HepG2 (cell line): Measurements from ENCODE around the gene ANO4. TPM values are rescaled to one million over a fixed set of nuclear protein-coding genes. Genes with fewer than 3 reads are reported as not detected.

Experiments
- ATAC-seq: fragments of 200-7000 bp; cut with Tn5 transposase; 3 replicates; pipeline ENCODE4 v1.9.1; 2020; ENCODE audit warnings: mild to moderate bottlenecking, moderate library complexity
- BruUV-seq: library from RNA; stranded (reverse); fragments of 400-500 nt; replicated peaks from 2 replicates; lab custom pipeline; 2021; lab: Mats Ljungman, UMichigan
- CTCF ChIA-PET: fragments of 300-600 bp; formaldehyde crosslinking; extraction: SDS; loops from one replicate; lab custom pipeline; 2021; ENCODE audit warnings: low total read pairs, inconsistent platforms, low intra/inter-chr PET ratio; lab: Yijun Ruan, JAX
- POLR2A ChIA-PET: fragments of 350-600 bp; sonication (Branson Sonifier 250); formaldehyde crosslinking; loops from one replicate; lab custom pipeline; 2020; ENCODE audit warnings: antibody characterized with exemption, inconsistent platforms; lab: Yijun Ruan, JAX
- DNase-seq: peaks from one replicate; pipeline ENCODE4 v3.0.0-alpha.2; 2015; ENCODE audit warnings: low spot score
- FAIRE-seq: peaks from 3 replicates; lab custom pipeline; 2011; peaks lifted over from hg19 to GRCh38; lab: Jason Lieb, UNC
- H2AFZ ChIP-seq: one replicate; pipeline ENCODE4 v1.6.1; 2011; ENCODE audit warnings: low read length, inconsistent platforms
- H3K27ac ChIP-seq: fragments of 300-600 bp; 3 replicates; pipeline ENCODE4 v1.8.0; 2011; ENCODE audit warnings: mixed run types, mild to moderate bottlenecking, mixed read lengths, low read length, inconsistent platforms; ENCODE audit not compliant: insufficient read depth; ENCODE audit errors: extremely low read length
- H3K27me3 ChIP-seq, 2 experiments: fragments of 200-600 bp in 1 of 2; 2 replicates in 1 of 2; 3 replicates in 1 of 2; pipeline versions ENCODE4 v1.6.0 to v1.8.0; 2011; ENCODE audit warnings: low read length in 2 of 2, mild to moderate bottlenecking in 2 of 2, moderate library complexity in 2 of 2, inconsistent platforms in 1 of 2; ENCODE audit not compliant: insufficient read depth in 2 of 2, control insufficient read depth in 1 of 2
- H3K36me3 ChIP-seq, 2 experiments: fragments of 200-600 bp in 1 of 2; replicated peaks in 1 of 2; 2 replicates in 1 of 2; 3 replicates in 1 of 2; pipeline versions ENCODE4 v1.5.1 to v1.8.0; 2011; ENCODE audit warnings: low read length in 2 of 2, inconsistent platforms in 1 of 2; ENCODE audit not compliant: insufficient read depth in 2 of 2, control insufficient read depth in 1 of 2
- H3K4me1 ChIP-seq: 2 replicates; pipeline ENCODE4 v1.5.1; 2012; ENCODE audit warnings: low read length, inconsistent platforms; ENCODE audit not compliant: insufficient read depth
- H3K4me2 ChIP-seq: 2 replicates; pipeline ENCODE4 v1.6.0; 2011; ENCODE audit warnings: low read depth, low read length, inconsistent platforms
- H3K4me3 ChIP-seq, 3 experiments: fragments of 200-600 bp in 1 of 3; sonication (generic), shearing (Covaris generic) in 1 of 3; replicated peaks in 1 of 3; 2 replicates each; pipeline ENCODE4 v1.5.1; 2011 to 2016; ENCODE audit warnings: low read length in 3 of 3, inconsistent platforms in 2 of 3, low read depth in 2 of 3, mild to moderate bottlenecking in 2 of 3, control low read depth in 1 of 3, mixed read lengths in 1 of 3; ENCODE audit not compliant: insufficient read depth in 1 of 3
- H3K79me2 ChIP-seq: one replicate; pipeline ENCODE4 v1.6.1; 2011; ENCODE audit warnings: low read length, inconsistent platforms; ENCODE audit not compliant: insufficient read depth
- H3K9ac ChIP-seq: 2 replicates; pipeline ENCODE4 v1.6.0; 2011; ENCODE audit warnings: mild to moderate bottlenecking, low read depth, low read length, inconsistent platforms; ENCODE audit not compliant: insufficient read depth
- H3K9me3 ChIP-seq: 2 replicates; pipeline ENCODE4 v1.5.1; 2012; ENCODE audit warnings: mild to moderate bottlenecking, low read length
- H4K20me1 ChIP-seq: 2 replicates; pipeline ENCODE4 v1.6.0; 2011; ENCODE audit warnings: inconsistent platforms, mild to moderate bottlenecking, low read length, moderate library complexity; ENCODE audit not compliant: insufficient read depth
- BRD4 ChIP-seq: sonication (generic); formaldehyde crosslinking; IDR thresholded peaks from 2 replicates; pipeline ENCODE4 v1.4.0; 2020; ENCODE audit warnings: missing genetic modification reagents
- HCFC1 ChIP-seq: fragments of 150-350 bp; IDR thresholded peaks from 2 replicates; pipeline ENCODE4 v1.6.1; 2014; ENCODE audit warnings: low read depth, low read length
- HDAC2 ChIP-seq: sonication (generic); formaldehyde crosslinking; IDR thresholded peaks from 2 replicates; pipeline ENCODE4 v1.4.0; 2020; ENCODE audit warnings: missing genetic modification reagents
- NPAS2 ChIP-seq: sonication (generic); formaldehyde crosslinking; IDR thresholded peaks from 2 replicates; pipeline ENCODE4 v1.8.0; 2022; ENCODE audit warnings: mild to moderate bottlenecking, missing genetic modification reagents, borderline replicate concordance
- NR3C1 ChIP-seq: sonication (generic); formaldehyde crosslinking; IDR thresholded peaks from 2 replicates; pipeline ENCODE4 v1.4.0; 2020; ENCODE audit warnings: missing genetic modification reagents
- POLR2AphosphoS2 ChIP-seq: IDR thresholded peaks from 2 replicates; pipeline ENCODE4 v1.6.1; 2011; ENCODE audit warnings: low read depth, low read length, improper control_type of control experiment
- RNF2 ChIP-seq: fragments of 450-650 bp; conservative IDR thresholded peaks from 2 replicates; pipeline ENCODE4 v1.6.1; 2016; ENCODE audit warnings: low read depth
- SETDB1 ChIP-seq: sonication (generic); formaldehyde crosslinking; IDR thresholded peaks from 2 replicates; pipeline ENCODE4 v1.5.1; 2020; ENCODE audit warnings: missing genetic modification reagents, mild to moderate bottlenecking, borderline replicate concordance
- SIX1 ChIP-seq: sonication (generic); formaldehyde crosslinking; IDR thresholded peaks from 2 replicates; pipeline ENCODE4 v1.4.0; 2020; ENCODE audit warnings: missing genetic modification reagents, borderline replicate concordance
- ZBTB14 ChIP-seq: sonication (generic); formaldehyde crosslinking; IDR thresholded peaks from 2 replicates; pipeline ENCODE4 v1.4.0; 2020; ENCODE audit warnings: missing genetic modification reagents
- ZIK1 ChIP-seq: sonication (generic); formaldehyde crosslinking; IDR thresholded peaks from 2 replicates; pipeline ENCODE4 v1.5.0; 2020; ENCODE audit warnings: mild to moderate bottlenecking, low read depth, missing genetic modification reagents, borderline replicate concordance
- ZNF672 ChIP-seq: sonication (generic); formaldehyde crosslinking; IDR thresholded peaks from 2 replicates; pipeline ENCODE4 v1.8.1; 2022; ENCODE audit warnings: missing genetic modification reagents
- ZNF691 ChIP-seq: sonication (generic); formaldehyde crosslinking; IDR thresholded peaks from 2 replicates; pipeline ENCODE4 v1.4.0; 2020; ENCODE audit warnings: missing genetic modification reagents, low read depth, mild to moderate bottlenecking, borderline replicate concordance
- WGBS: methylation state at CpG from one replicate; pipeline ENCODE4 v1.1.6; 2017; ENCODE audit warnings: low lambda C conversion rate; 5-methylcytosine and 5-hydroxymethylcytosine counted together
- in situ Hi-C: cut with HindIII; loops from 2 replicates; pipeline ENCODE4 v1.10.0; 2017; ENCODE audit warnings: low pct_unique_long_range_greater_than_20kb; ENCODE audit not compliant: extremely low pct_ligation_motif_present
- intact Hi-C: fragments of 100-400 bp; cut with micrococcal nuclease; formaldehyde crosslinking; loops from one replicate; pipeline ENCODE4 v1.10.0; 2022; ENCODE audit not compliant: unreplicated experiment
- polyA plus RNA-seq, 8 experiments: library from polyadenylated mRNA; depleted of rRNA in 3 of 8; stranded (reverse) in 7 of 8; unstranded in 1 of 8; fragments of >200 nt; fragmentation: Illumina TruSeq in 4 of 8; extraction: Trizol in 4 of 8; gene quantifications; 2 replicates each; pipeline versions ENCODE4 v1.2.1 to v1.2.3, GENCODE V29; 2011 to 2016; ENCODE audit warnings: low read depth in 4 of 8, missing spikeins in 1 of 8, mixed read lengths in 1 of 8; ENCODE audit not compliant: insufficient read depth in 1 of 8
- total RNA-seq, 5 experiments: library from RNA; depleted of rRNA; stranded (reverse); fragments of >200 nt; fragmentation: Illumina TruSeq; extraction: Trizol; gene quantifications; 2 replicates each; pipeline ENCODE4 v1.2.3, GENCODE V29; 2016; ENCODE audit warnings: low read depth in 1 of 5

ANO4 gene
- total and polyA plus RNA-seq, 2 of the 13 experiments (the other 11 are each of a cell fraction or from before 2014, with no cell fraction given), result not detected

GRCh38 chr12:100858656-100859055 is 64.1 kb downstream of the ANO4 start:
- DNase-seq (no peak), ATAC-seq (no peak), FAIRE-seq (no peak)
- no TSS peak for BruUV-seq
- H3K27ac ChIP-seq, result no peak overlapping the region
- 0% methylated on average over 1 of the region's 1 CpG for WGBS
- ChIA-PET CTCF (no interaction called here), POLR2A (no interaction called here)
- H3K9ac ChIP-seq, result no peak overlapping the region
- no peak overlapping the region for H3K4me2 ChIP-seq
- H3K9me3 ChIP-seq, result no peaks in the 10 kb centered on the region
- in situ Hi-C loops, result no loop called here
- no peak overlapping the region for H2AFZ ChIP-seq
- TF ChIP-seq ZBTB14 (CRISPR knock-in tag), result no peak
- TF ChIP-seq HDAC2 (CRISPR knock-in tag), result no peak
- no peak for TF ChIP-seq NR3C1 (CRISPR knock-in tag)
- no peak for TF ChIP-seq POLR2AphosphoS2
- TF ChIP-seq ZIK1, result no peak
- TF ChIP-seq ZNF691 (CRISPR knock-in tag), result no peak
- no peak for TF ChIP-seq SETDB1 (CRISPR knock-in tag)
- TF ChIP-seq HCFC1, result no peak
- TF ChIP-seq ZNF672, result no peak
- no peak for TF ChIP-seq NPAS2 (CRISPR knock-in tag)
- TF ChIP-seq BRD4, result no peak
- no peak for TF ChIP-seq RNF2
- TF ChIP-seq SIX1 (CRISPR knock-in tag), result no peak
- H3K27me3 ChIP-seq, result no peaks in the 10 kb centered on the region
- no peaks in the 10 kb centered on the region for H3K4me1 ChIP-seq
- intact Hi-C loops, result no loop called here
- no peak overlapping the region for H3K4me3 ChIP-seq
- no peaks in the 10 kb centered on the region for H4K20me1 ChIP-seq
- H3K79me2 ChIP-seq, result no peaks in the 10 kb centered on the region
- no peaks in the 10 kb centered on the region for H3K36me3 ChIP-seq
